Peyer's patch (tissue), 4 donors: ENCODE data around the gene RDH5. TPM values are rescaled to one million over a fixed set of nuclear protein-coding genes. Genes with fewer than 3 reads are reported as not detected.
A peak's percentile ranks its signal among the peaks of the same experiment; 100 is the strongest.

Source experiments
- DNase-seq, 3 donors: peaks; one replicate each; pipeline ENCODE4 v3.0.0-alpha.2; 2017 to 2019
- H3K27ac ChIP-seq, 4 donors: fragments of 200-600 bp; sonication (generic); one replicate each; pipeline ENCODE4 v1.5.1; 2016 to 2019
- H3K27me3 ChIP-seq, 2 donors: fragments of 200-600 bp; sonication (generic); one replicate each; pipeline ENCODE4 v1.5.1; 2019
- H3K36me3 ChIP-seq, 3 donors: fragments of 200-600 bp; sonication (generic); one replicate each; pipeline ENCODE4 v1.5.1; 2016 to 2019
- H3K4me1 ChIP-seq, 4 donors: fragments of 200-600 bp; sonication (generic); one replicate each; pipeline ENCODE4 v1.5.1; 2016 to 2019
- H3K4me3 ChIP-seq, 4 donors: fragments of 200-600 bp; sonication (generic); 1 replicate in 3 of 4; 2 replicates in 1 of 4; pipeline ENCODE4 v1.5.1; 2016 to 2019; ENCODE audit warnings: mild to moderate bottlenecking in 1 of 4
- H3K9me3 ChIP-seq, 4 donors: fragments of 200-600 bp; sonication (generic); one replicate each; pipeline ENCODE4 v1.5.1; 2016 to 2019; ENCODE audit warnings: mild to moderate bottlenecking in 1 of 4
- POLR2A ChIP-seq, 2 donors: fragments of 450-650 bp; IDR thresholded peaks; one replicate each; pipeline ENCODE4 v1.5.1; 2017; ENCODE audit warnings: antibody characterized with exemption in 2 of 2, mild to moderate bottlenecking in 2 of 2, moderate library complexity in 2 of 2
- total RNA-seq, 4 donors: library from RNA; depleted of rRNA; stranded (reverse); fragments of >200 nt; gene quantifications; one replicate each; pipeline ENCODE4 v1.1.0, GENCODE V29; 2016
- TF ChIP-seq, protein P1 (sequence below), 6 experiments: fragments of 450-650 bp in 4 of 6; fragments of 200-600 bp in 2 of 6; sonication (generic) in 1 of 6; IDR thresholded peaks; one replicate each; pipeline ENCODE4 v1.5.1; 2017 to 2019; ENCODE audit warnings: antibody characterized with exemption in 6 of 6, mild to moderate bottlenecking in 3 of 6, moderate library complexity in 1 of 6

The RDH5 gene
- total RNA-seq, 4 donors from 2014 or later: 47.0 to 113 (median 90.9) TPM

DNA sequence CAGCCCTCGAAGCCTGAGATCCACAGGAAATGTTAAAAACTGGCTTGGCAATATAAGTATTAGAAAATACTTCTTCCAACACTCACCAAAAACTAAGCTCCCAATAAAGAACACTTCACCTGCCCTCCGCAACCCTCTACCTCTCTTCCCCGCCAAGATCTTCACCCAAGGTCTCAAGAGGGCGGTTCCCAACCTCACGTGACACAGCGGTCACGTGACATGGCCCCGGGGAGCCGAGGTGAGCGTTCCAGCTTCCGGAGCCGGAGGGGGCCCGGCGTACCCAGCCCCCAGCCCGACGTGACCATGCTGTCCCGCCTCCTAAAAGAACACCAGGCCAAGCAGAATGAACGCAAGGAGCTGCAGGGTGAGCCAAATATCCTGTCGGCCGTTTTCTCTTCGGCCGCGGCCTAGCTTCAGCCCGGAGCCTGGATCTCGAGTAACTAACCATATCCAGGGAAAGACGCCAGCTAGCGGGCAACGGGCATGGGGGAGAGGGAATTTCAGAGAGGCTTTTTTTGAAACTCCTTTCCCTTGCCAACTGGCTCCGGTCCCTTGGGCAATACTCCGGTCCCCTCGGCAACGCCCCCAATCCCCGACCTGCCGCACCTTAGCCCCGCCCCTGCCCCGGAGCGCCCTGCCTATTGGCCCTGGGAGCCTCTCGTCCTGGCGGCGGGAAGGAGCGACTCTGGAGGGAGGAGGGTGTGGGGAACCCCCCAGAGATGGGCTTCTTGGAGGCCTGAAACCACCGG is 4.2 kb upstream of the RDH5 start, which contains the start of gene BLOC1S1:
Gene BLOC1S1 (plus strand): TSS at position 214 of the 749 bp plus-strand sequence. CDS start 6 bp downstream, at position 220.
- Histone ChIP-seq H3K9me3 (no peaks in the 10 kb centered on the region), H3K36me3 (no peaks in the 10 kb centered on the region), H3K27ac (peak within 1 kb of the TSS; percentile 90 to 99 (median 95)), H3K4me1 (peaks cover 7 to 51% (median 11%) of the 10 kb centered on the region in 4 donors), H3K4me3 (peak within 1 kb of the TSS; percentile 68 to 87 (median 72)), H3K27me3 (no peaks in the 10 kb centered on the region)
- TF ChIP-seq, protein P1, sequence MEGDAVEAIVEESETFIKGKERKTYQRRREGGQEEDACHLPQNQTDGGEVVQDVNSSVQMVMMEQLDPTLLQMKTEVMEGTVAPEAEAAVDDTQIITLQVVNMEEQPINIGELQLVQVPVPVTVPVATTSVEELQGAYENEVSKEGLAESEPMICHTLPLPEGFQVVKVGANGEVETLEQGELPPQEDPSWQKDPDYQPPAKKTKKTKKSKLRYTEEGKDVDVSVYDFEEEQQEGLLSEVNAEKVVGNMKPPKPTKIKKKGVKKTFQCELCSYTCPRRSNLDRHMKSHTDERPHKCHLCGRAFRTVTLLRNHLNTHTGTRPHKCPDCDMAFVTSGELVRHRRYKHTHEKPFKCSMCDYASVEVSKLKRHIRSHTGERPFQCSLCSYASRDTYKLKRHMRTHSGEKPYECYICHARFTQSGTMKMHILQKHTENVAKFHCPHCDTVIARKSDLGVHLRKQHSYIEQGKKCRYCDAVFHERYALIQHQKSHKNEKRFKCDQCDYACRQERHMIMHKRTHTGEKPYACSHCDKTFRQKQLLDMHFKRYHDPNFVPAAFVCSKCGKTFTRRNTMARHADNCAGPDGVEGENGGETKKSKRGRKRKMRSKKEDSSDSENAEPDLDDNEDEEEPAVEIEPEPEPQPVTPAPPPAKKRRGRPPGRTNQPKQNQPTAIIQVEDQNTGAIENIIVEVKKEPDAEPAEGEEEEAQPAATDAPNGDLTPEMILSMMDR (IDR thresholded peaks at IDR 0.05): peak in 1 of 6 experiments; percentile 25
- peak; percentile 51 to 61 for TF ChIP-seq POLR2A (IDR thresholded peaks at IDR 0.05)
- DNase-seq: peak; percentile 95 to 97 (median 96)

DNA sequence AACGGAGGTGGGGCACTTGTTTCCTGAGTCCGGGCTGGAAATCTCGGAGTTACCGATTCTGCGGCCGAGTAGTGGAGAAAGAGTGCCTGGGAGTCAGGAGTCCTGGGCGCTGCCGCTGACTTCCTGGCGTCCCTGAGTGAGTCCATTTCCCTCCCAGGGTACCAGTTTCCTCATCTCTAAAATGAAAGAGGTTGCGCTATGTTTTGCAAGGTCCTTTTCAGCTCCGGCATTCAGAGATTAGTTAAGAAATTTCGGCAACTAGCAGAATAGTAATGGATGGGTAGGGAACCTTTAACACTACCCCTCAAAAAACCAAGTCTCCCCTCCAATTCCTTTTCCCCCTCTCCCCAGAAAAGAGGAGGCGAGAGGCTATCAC is 3.6 kb upstream of the RDH5 start:
- peak overlapping the region; percentile 68 to 87 (median 72) for H3K4me3 ChIP-seq
- H3K4me1 ChIP-seq: peaks cover 7 to 57% (median 13%) of the 10 kb centered on the region in 4 donors
- H3K36me3 ChIP-seq: no peaks in the 10 kb centered on the region
- H3K27ac ChIP-seq: peak overlapping the region; percentile 90 to 99 (median 95)
- DNase-seq: no peak
- no peaks in the 10 kb centered on the region for H3K9me3 ChIP-seq
- TF ChIP-seq POLR2A (IDR thresholded peaks at IDR 0.05): no peak
- TF ChIP-seq, protein P1 (IDR thresholded peaks at IDR 0.05): peak in 1 of 6 experiments; percentile 25
- no peaks in the 10 kb centered on the region for H3K27me3 ChIP-seq

DNA sequence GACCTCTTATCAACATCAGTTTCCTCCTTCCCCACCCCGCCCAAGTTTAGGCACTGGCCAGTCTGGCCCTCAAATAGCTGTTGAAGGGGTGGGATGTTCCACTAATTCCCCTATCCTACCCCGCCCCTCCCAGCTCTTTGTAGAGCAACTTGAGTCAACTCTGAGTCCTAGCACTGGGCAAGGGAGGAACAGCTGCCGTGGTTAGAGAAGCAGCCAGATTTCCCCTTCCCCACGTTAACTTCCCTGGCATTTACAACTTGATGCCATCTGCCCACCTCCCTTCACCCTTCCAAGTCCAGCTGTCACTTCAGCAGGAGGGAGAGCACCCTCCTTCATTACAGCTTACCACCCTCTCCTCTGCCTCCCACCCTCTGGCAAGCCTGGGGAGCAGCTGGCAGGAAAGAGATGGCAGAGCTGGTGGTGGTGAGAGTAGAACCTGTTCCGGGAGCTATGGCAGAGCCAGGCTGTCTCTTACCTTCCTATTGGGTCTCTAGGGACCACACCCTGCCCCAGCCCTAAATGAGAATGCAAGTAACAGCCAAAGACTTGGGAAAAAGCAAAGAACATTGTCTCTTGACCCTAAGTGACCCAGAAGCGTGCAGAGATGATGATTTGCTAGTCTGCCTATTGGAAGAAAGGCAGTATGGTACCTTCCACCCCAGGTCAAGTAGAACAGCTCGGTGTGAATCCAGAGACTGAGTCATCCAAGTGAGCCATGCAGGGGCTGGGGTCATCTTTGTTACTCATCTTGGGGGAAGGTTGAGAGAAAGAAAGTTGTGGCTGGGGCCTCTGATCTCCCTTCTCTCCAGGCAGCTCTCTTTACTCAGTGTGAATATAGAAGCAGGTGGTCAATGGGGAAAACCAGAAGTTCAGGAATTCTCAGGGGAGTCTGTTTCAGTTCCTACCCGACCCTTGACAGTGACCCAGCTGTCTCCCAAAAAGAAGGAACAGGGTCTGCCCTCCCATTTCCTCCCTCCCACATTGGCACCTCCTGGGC is 2.9 kb upstream of the RDH5 start:
- Histone ChIP-seq H3K4me1 (peaks cover 7 to 64% (median 13%) of the 10 kb centered on the region in 4 donors), H3K36me3 (no peaks in the 10 kb centered on the region), H3K4me3 (peak overlapping the region; percentile 68 to 87 (median 72)), H3K27me3 (no peaks in the 10 kb centered on the region), H3K9me3 (no peaks in the 10 kb centered on the region), H3K27ac (peak overlapping the region; percentile 90 to 99 (median 95))
- peak in 1 of 3 donors; percentile 50 for DNase-seq
- TF ChIP-seq, protein P1 (IDR thresholded peaks at IDR 0.05): no peak
- TF ChIP-seq POLR2A (IDR thresholded peaks at IDR 0.05): no peak

DNA sequence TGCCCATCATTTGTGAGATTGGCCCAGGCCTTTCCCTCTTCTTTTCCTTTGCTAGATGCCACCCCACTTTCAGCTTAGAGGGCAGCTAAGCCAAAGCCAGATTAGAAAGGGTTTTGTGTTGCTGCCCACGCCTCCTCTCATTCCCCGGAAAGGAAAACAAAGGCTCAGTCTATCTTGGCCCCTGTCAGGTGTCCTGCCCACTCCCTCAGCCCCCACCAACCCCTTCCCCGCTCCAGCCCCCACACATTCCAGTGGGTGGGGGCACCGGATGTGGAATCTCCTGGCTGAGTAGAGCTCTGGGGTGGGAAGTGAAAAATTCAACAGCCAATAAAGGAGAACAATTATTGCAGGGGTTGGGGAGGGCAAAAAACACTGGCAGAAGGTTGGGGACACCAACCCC is 2.2 kb upstream of the RDH5 start:
- Histone ChIP-seq H3K27me3 (no peaks in the 10 kb centered on the region), H3K9me3 (no peaks in the 10 kb centered on the region), H3K36me3 (peaks cover 0 to under 1% (median 0%) of the 10 kb centered on the region in 3 donors), H3K27ac (peak overlapping the region in 2 of 4 donors; percentile 94 to 96), H3K4me1 (peaks cover 7 to 66% (median 13%) of the 10 kb centered on the region in 4 donors), H3K4me3 (peak overlapping the region in 1 of 4 donors; percentile 10)
- TF ChIP-seq, protein P1 (IDR thresholded peaks at IDR 0.05): no peak
- TF ChIP-seq POLR2A (IDR thresholded peaks at IDR 0.05): no peak
- no peak for DNase-seq

DNA sequence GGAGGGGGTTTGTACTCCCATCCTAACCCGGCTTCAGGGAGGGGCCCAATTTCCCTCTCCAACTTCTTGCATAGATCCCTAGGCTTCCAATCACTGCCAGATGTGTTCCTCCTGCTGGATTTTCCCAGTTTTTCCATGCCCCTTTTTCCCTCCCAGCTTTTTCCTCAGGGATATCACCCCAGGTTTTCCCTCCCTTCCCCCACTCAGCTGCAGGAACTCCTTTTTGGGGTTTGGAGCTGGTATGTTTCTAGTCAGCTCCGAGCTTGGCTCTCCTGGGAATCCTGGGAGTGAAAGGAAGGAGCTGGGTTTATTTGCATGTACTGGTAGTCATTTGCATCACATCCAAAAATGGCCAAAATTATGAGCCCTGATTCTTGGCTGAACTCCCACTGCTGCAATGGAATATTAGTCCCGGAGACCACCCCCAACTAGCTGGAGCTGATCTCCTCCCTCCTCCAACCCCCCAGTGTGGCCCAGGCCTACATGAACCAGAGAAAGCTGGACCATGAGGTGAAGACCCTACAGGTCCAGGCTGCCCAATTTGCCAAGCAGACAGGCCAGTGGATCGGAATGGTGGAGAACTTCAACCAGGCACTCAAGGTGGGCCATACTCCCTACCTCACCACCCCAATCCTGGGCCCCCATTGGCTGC is 1.4 kb upstream of the RDH5 start:
- Histone ChIP-seq H3K27me3 (no peaks in the 10 kb centered on the region), H3K9me3 (no peaks in the 10 kb centered on the region), H3K4me1 (peaks cover 7 to 69% (median 13%) of the 10 kb centered on the region in 4 donors), H3K27ac (peak overlapping the region in 3 of 4 donors; percentile 71 to 96 (median 94)), H3K4me3 (no peak overlapping the region), H3K36me3 (peaks cover 0 to 6% (median 0%) of the 10 kb centered on the region in 3 donors)
- peak in 1 of 3 donors; percentile 29 for DNase-seq
- TF ChIP-seq POLR2A (IDR thresholded peaks at IDR 0.05): no peak
- TF ChIP-seq, protein P1 (IDR thresholded peaks at IDR 0.05): no peak
